Activated CD4-positive, alpha-beta T cell treated with anti-CD3 and anti-CD28 coated beads, Interleukin-10, Interleukin-2, amounts not matched to agents 100 ng/mL and 50 ng/mL, durations not matched to agents 16 hours and 8 hours (primary cell): Measurements from ENCODE around the gene LHB.
"Not testable (repeated sequence)": the region's sequence is repeated elsewhere in the genome, so short reads cannot be mapped to it uniquely, and the experiment has no call there.

ENCODE experiments used
- DNase-seq: peaks from one replicate; pipeline ENCODE4 v3.0.0-alpha.2; 2020

LHB gene

DNA sequence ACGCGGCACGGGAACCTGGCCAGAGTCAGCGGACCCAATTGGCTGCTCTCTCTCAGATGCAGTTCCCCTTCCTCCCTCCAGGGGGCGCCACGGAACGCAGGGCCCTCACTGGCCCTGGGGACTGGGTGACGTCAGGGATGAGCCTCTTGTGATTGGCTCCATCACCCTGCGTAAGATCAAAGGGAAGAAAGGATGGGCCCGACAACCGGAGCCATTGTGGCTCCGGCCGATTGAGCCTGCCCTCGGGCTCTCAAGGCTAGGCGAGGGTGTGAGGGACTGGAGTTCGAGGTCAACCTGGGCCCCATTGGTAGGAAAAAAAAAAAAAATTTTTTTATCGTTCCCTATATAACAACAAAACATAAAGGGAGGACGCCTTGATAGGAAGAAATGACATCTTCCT is 19.9 kb upstream of the LHB start, which contains the start of gene CGB1:
CGB1 (minus strand) TSS at position 81 of the 400 bp plus-strand sequence. CDS start 184 bp downstream, outside the sequence.
- DNase-seq: peak; percentile 79

DNA sequence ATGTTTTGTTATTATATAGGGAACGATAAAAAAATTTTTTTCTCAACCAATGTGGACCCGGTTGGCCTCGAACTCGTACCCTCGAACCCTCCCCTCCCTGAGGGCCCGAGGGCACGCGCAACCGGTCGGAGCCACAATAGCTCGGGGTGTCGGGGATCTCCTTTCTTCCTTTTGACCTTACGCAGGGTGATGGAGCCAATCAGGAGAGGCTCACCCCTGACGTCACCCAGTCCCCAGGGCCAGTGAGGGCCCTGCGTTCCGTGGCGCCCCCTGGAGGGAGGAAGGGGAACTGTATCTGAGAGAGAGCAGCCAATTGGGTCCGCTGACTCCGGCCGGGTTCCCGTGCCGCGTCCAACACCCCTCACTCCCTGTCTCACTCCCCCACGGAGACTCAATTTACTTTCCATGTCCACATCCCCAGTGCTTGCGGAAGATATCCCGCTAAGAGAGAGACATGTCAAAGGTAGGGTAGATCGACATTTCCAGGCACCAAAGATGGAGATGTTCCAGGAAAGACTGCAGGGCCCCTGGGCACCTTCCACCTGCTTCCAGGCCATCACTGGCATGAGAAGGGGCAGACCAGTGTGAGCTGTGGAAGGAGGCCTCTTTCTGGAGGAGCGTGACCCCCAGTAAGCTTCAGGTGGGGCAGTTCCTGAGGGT is 14.9 kb upstream of the LHB start, which contains the start of gene CGB2:
CGB2 (plus strand) TSS at position 249 of the 660 bp plus-strand sequence; CDS start at position 455, 206 bp downstream.
- peak; percentile 92 for DNase-seq

DNA sequence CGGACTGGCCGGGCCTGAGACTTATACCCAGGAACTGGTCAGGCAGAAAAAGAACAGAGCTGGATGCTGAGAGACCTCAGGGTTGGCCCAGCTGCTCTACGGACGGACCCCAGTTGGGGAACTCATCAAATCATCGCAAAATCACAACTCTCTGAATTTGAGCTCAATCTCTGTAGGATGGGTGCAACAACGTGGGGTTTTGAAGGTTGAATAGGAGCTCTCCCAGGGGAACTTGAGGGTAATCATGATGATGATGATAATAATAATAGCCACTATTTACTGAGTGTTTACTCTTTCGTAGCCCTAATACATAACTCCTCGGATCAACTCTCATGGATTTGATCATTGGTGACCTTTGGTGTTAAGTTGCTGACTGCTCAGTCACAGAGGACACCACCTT is 13.4 kb upstream of the LHB start:
- DNase-seq: not testable (repeated sequence)

DNA sequence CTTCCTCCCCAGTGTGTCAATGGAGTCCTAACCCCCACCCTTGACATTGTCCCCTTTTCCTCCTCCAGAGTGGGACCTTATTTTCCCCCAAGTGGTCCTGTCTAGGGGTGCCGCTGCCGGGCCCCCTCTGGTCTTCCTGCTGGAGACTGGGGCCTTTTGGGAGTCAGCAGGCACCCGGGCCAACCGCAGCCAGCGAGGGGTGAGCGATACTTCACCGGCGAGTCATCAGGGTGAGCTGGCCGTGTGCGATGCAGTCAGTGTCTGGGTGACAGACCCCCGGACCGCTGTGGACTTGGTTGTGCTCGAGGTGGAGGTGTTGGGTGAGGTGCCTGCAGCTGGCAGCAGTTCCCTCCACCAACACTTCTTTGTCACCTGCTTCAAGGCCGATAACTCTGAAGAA is 12.9 kb upstream of the LHB start:
- DNase-seq: not testable (repeated sequence)

DNA sequence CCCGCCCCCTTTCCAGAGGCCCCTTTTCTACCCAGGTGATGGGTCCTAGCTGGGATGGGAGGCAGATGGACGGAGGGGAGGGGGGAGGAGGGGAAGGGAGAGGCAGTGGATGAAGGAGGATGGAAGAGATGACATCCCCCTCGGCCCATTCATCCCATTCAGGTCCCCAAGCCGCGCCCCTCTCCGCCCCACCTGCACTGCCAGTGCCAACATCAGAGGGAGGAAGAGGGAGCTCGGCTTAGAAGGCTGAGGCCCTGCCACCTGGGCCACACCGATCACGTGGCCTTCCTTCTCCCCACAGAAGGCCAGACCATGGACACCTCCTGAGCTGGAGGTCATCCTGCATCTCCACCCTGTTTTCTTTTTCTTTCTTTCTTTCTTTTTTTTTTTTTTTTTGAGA is 11.8 kb upstream of the LHB start:
- not testable (repeated sequence) for DNase-seq

DNA sequence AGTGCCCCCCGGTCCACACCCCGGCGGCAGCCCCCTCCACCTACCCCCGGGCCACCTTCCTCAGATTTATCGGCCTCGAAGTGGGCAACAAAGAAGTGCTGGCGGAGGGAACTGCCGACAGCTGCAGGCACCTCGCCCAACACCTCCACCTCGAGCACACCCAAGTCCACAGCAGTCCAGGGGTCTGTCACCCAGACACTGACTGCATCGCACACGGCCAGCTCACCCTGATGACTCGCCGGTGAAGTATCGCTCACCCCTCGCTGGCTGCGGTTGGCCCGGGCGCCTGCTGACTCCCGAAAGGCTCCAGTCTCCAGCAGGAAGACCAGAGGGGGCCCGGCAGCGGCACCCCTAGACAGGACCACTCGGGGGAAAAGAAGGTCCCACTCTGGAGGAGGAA is 8.7 kb upstream of the LHB start:
- not testable (repeated sequence) for DNase-seq

DNA sequence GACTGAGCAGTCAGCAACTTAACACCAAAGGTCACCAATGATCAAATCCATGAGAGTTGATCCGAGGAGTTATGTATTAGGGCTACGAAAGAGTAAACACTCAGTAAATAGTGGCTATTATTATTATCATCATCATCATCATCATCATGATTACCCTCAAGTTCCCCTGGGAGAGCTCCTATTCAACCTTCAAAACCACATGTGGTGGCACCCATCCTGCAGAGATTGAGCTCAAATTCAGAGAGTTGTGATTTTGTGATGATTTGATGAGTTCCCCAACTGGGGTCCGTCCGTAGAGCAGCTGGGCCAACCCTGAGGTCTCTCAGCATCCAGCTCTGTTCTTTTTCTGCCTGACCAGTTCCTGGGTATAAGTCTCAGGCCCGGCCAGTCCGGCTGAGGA is 8.2 kb upstream of the LHB start:
- not testable (repeated sequence) for DNase-seq

DNA sequence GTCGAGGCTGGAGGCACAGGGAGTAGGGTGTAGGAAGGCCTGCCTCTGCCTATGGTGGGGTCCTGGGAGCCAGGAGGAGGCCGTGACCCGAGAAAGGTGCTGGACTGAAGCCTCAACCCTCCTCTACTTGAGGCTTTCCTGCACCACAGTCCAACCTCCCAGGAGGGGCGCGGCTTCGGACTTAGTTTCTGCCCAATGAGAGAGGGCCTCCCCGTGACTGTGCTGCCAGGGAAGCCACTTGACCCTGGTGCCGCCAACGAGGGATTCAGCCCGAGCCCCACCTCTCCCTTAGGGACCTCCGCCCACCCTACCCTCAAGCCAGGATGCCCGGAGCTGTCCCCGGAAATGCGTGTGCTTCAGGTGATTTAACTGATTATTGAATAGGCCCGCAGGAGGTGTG is 7.3 kb upstream of the LHB start, which contains the start of gene CGB3:
CGB3 (minus strand) TSS at position 101 of the 400 bp plus-strand sequence. CDS start 362 bp downstream, outside the sequence.
- not testable (repeated sequence) for DNase-seq

DNA sequence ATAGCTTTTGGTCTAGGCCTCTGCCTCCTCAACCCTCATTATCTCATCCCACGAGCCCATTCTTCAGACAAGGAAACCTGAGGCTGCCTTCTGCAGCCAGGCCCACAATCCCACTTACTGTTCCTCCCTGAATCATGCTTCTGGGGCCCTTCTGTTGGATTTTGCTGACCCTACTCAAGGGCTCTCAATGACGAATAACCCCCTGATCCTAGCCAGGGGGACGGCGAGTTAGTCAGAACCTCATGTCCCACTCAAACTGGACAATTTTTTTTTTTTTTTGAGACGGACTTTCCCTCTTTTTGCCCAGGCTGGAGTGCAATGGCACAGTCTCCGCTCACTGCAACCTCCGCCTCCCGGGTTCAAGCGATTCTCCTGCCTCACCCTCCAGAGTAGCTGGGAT is 5.2 kb upstream of the LHB start:
- DNase-seq: no peak

DNA sequence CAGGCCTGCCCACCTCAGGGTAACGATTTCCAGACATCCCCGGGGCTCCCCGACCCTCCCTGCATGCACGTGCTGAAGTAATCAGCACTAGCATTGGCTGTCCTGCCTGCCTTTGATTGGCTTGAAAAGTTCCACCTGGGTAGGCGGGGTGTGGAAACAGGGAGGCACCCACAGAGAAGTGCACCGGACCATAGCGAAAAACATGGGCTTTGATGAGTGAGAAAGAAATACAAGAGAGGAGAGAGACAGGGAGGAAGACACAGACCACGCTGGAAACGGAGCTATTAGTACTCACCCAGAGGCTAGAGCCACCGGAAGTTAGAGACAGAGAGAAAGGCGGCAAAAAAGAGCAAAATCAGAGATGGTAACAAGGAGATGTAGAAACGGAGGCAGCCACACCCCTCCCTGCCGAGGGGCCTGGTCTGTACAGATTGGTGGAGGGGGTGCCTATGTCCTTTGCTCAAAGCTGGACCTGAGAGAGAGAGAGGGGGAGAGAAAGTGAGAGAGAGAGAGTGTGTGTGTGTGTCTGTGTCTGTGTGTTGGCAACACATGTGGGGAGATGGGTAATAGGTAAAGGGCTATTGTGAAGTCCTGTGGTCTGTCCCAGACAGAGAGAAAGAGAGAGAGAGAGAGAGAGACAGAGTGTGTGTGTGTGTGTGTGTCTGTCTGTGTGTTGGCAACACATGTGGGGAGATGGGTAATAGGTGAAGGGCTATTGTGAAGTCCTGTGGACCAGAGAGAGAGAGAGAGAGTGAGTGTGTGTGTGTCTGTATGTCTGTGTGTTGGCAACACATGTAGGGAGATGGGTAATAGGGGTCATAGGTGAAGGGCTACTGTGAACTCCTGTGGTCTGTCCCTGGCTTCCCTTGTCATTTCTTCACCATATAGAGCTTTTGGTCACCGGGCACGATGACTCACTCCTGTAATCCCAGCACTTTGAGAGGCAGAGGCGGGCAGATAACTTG is 4.3 kb upstream of the LHB start:
- peak; percentile 39 for DNase-seq

DNA sequence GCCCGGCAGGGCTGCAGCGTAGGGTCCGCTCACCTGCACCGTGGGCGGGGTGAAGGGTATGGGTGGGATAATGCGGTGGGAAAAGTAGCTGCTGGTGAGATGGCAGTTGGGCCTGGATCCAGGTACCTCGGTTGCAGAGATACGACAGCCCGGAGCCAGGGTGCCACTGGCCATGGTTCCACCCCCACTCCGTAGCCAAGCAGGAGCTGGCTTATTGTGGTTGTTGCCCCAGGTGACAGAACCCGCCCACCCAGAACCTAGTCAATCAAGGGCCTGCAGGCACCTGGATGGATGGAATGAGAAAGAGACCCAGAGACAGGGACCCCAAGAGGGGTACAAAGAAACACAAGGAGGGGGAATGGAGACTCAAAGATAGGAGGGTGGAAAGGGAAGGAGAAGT is 3.5 kb upstream of the LHB start:
- no peak for DNase-seq

DNA sequence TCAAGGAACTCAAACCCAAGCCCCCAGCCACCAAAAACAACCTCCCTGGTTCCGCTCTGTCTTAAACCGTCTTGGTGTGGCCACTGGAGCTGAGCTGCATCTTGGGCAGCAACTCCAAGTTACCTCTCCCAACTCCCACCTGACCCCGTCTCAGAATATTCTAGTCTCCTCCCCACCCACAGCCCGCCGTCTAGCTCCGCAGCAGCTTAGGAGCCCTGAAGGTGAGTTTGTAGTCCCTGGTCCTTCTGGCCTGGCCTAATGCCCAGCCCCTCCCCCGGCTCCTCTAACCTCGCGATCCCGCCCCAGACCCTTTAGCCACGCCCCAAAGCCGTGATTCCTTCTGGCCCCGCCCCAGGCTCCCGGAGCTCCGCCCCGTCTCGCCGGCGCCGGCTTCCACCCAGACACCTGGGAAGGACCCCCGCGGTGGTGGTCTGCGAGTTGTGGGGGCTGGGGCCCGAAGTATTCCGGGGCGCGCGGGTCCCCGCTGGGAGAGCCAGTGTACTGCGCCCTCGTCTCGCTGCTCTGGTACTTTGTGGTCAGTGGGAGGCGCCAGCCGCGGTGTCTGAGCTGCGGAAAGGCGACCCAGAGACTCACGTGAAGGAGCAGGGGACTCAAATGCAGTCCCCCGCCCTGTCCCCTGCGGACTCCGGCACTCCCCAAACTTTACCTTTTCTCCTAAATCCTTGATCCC is 2.5 kb upstream of the LHB start:
- DNase-seq: peak; percentile 70

DNA sequence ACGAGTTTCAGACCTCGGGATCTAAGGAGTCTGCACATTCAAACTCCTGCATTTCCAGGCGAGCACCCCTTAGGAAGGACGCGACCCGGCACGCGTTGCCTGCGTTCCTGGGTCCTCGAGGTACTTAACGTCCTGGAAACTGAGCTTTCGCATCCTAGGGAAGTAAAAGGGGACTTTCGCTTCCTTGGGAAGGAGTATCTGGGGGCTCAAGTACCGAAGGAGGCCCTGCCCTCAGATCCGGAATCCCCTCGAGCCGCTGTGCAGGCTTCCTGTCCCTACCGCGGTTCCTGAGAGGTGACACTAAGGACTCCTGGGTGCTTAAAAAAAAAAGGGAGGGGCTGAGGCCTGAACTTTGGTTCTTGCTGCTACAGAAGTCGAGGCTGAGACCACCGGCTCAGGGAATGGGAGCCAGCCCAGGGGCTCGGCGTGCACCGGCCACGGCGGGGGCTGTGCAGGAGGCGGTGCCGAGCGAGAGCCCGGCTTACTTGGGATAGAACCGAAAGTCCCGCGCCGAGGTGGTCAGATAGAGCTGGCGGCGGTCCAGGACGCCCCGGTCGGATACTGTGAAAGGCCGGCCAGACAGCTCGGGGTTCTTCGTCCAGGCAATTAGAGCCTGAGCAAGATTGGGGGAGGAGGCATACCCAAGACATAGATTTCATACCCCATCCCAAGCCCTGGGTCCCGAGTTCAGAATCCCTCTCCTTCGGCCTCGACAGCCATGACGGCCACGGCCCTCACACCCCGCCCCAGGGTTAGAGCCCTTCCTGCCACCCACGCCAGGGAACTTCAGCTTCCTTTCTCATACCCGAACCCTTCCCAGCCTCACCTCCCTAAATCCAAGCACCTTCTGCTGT is 1.7 kb upstream of the LHB start:
- DNase-seq: peak; percentile 26

DNA sequence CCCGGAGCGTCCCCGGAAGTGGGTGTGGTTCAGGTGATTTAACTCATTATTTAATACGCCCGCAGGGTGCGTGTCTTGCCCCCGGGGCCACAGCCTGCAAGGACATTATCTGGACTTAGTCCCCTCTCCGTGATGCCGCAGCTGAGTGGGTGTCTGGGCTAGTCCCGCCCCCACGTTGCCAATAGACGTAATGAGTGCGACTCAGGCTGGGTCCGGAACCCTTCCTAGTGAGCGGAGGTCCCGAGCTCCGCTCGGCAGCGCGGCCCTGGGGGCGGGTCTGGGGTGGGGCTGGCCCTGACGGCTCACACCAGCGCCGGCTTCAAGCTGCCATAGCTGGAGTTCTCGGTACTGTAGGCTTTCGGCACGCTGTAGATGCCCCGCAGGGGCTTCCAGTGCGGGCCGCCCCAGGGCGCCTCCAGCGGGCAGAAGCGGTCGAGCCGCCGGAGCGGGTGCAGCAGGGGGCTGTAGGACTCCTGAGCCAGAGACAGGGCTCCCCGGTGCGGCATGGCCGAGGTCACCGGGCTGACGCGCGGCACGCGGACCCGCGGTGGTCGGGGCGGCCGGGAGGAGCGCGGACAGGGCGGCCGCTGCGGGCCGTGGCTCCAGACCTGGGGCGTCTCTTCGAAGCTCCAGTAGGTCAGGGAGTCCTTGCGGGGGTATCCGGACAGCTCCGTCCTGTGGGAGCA is 918 bp upstream of the LHB start:
- DNase-seq: peak; percentile 70

DNA sequence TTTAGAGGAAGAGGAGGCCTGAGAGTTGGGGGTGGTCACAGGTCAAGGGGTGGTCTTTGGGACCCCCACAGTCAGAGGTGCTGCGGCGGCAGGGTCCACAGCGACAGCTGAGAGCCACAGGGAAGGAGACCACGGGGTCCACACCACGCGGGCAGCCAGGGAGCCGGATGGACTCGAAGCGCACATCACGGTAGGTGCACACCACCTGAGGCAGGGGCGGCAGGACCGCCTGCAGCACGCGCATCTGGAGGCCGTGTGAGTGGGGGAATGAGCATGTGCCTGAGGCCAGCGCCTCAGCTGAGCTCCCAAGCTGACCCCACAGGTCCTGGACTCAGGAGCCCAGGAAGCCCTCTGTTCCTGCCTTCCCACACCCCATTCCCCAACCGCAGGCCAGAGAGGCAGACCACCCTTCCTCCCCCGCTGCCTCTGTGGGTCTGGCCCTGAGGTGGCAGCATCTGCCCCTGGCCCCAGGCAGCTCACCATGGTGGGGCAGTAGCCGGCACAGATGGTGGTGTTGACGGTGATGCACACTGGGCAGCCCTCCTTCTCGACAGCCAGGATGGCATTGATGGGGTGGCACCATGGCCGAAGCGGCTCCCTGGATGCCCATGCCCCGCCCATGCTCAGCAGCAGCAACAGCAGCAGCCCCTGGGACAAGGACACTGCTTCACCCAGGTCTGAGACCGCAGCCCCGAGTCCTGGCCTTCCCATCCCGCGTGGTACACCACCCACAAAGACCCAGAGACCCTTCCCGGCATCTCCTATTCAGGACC is 638 bp downstream of the LHB start:
- no peak for DNase-seq

DNA sequence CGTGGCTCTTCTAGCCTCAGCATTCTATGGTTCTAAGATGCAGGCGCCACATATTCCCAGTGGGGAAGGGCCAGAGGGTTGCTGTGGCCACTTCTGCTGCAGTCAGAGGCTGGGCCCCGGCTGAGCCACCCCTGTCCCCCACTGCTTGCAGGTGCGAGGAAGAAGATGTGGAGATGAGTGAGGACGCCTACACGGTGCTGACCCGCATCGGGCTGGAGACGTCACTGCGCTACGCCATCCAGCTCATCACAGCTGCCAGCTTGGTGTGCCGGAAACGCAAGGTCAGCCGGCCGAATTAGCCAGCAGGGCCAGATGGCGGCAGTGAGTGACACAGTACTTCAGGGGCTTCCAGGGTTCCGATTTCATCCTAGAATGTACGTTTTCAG is 2.0 kb downstream of the LHB start:
- no peak for DNase-seq

DNA sequence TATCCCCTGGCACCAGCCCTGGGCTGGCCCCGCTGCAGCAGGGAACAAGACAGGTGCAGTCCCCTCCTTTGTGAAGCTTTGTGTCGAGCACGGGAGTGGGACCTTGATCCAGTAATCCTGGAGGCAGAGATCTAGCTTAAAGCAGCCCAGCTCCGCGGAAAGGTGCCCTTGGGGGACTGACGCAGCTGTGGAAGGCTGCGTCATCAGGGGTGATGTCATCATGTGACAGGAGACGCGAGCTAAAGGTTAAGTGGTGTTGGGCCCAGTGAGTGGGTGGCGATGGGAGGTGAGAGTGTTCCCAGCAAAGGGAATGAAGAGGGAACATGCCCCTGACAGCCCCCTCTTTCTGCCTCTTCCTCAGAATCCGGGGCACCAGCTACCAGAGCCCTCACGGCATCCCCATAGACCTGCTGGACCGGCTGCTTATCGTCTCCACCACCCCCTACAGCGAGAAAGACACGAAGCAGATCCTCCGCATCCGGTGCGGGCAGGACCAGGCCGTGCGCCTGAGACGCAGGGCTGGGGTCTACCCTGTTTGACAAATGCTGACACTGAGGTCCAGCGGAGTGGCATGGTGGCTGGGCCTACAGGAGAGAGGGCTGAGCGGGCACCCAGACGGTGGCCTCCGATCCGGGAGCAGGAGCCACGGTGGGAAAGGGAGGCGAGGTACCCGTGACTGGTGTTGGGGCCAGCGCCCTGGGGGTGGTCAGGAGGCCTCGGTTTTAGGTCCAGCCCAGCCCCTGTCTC is 2.6 kb downstream of the LHB start:
- DNase-seq: no peak

DNA sequence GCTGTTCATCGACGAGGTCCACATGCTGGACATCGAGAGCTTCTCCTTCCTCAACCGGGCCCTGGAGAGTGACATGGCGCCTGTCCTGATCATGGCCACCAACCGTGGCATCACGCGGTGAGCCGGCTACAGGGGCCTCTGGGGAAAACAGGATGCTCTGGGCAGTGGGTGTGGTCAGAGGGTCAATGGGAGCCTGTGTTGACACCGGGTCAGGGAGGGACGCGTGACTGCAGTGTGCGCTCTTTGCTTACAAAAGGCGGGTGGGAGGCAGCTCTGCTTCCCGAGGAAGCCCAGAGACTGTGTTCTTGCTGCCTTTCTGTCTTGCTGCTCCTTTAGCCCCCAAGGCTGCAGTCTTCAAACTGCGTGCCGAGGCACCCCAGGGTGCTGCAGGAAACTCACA is 5.7 kb downstream of the LHB start:
- DNase-seq: no peak

DNA sequence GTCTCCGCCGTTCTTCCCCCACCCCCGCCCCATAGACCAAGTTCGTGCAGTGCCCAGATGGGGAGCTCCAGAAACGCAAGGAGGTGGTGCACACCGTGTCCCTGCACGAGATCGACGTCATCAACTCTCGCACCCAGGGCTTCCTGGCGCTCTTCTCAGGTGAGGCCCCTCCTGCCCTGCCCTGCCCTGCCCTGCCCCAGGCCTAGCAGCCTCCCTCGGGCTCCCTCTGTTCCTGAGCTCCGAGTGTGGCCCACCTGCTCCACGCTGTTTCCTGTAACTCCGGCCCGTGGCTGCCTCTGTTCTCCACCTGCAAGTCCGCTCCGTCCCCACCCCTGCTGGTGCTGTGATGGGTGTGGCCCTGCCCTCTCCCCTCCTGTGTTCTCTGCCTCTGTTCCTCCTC is 6.4 kb downstream of the LHB start:
- no peak for DNase-seq

DNA sequence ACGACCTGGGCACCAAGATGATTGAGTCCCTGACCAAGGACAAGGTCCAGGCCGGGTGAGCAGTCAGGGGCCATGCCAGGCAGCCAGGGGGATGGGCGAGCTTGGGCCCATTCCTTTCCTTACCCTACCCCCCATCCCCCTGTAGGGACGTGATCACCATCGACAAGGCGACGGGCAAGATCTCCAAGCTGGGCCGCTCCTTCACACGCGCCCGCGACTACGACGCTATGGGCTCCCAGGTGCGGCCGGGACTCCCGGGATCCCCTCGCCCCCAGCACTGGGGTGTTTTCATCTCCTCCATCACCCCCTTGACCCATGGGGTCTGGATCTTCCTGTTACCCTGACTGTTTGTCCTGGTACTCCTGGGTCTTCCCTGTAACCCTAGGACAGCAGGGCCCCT is 7.1 kb downstream of the LHB start:
- DNase-seq: no peak
